CD14-positive monocyte (primary cell): Measurements from ENCODE around the gene REV3L. TPM values are rescaled to one million over a fixed set of nuclear protein-coding genes. Genes with fewer than 3 reads are reported as not detected.

Source experiments
- DNase-seq, 3 donors: peaks; one replicate each; pipeline ENCODE4 v3.0.0-alpha.2; 2011 to 2022
- H2AFZ ChIP-seq: 2 replicates; pipeline ENCODE4 v1.6.0; 2012; ENCODE audit warnings: mild to moderate bottlenecking, low read depth, low read length, inconsistent platforms; ENCODE audit not compliant: insufficient read depth, poor library complexity, severe bottlenecking
- H3K27ac ChIP-seq, 2 donors: 1 replicate in 1 of 2; 2 replicates in 1 of 2; pipeline ENCODE4 v1.5.1; 2012 to 2013; ENCODE audit warnings: low read length in 2 of 2, control low read depth in 1 of 2, inconsistent platforms in 1 of 2, low read depth in 1 of 2, mild to moderate bottlenecking in 1 of 2
- H3K27me3 ChIP-seq, 2 donors: one replicate each; pipeline versions ENCODE4 v1.6.0 to v1.6.1; 2011 to 2013; ENCODE audit warnings: low read length in 2 of 2; ENCODE audit not compliant: control insufficient read depth in 2 of 2, insufficient read depth in 2 of 2
- H3K36me3 ChIP-seq, 2 donors: replicated peaks in 1 of 2; 1 replicate in 1 of 2; 2 replicates in 1 of 2; pipeline versions ENCODE4 v1.5.1 to v1.6.1; 2012 to 2013; ENCODE audit warnings: low read length in 2 of 2, control low read depth in 1 of 2, inconsistent platforms in 1 of 2, mild to moderate bottlenecking in 1 of 2; ENCODE audit not compliant: insufficient read depth in 2 of 2, control insufficient read depth in 1 of 2
- H3K4me1 ChIP-seq, 2 donors: 1 replicate in 1 of 2; 2 replicates in 1 of 2; pipeline versions ENCODE4 v1.5.1 to v1.6.1; 2012 to 2013; ENCODE audit warnings: low read length in 2 of 2, control low read depth in 1 of 2, inconsistent platforms in 1 of 2, mild to moderate bottlenecking in 1 of 2, moderate library complexity in 1 of 2; ENCODE audit not compliant: insufficient read depth in 2 of 2, control insufficient read depth in 1 of 2
- H3K4me2 ChIP-seq: replicated peaks from 2 replicates; pipeline ENCODE3; 2012; ENCODE audit warnings: low read length, moderate library complexity, mild to moderate bottlenecking; ENCODE audit not compliant: poor library complexity, severe bottlenecking; ENCODE audit errors: extremely low read depth
- H3K4me3 ChIP-seq, 3 experiments: fragments of 200-600 bp in 1 of 3; sonication (generic) in 1 of 3; replicated peaks in 1 of 3; 1 replicate in 2 of 3; 2 replicates in 1 of 3; pipeline ENCODE4 v1.5.1; 2011 to 2013; ENCODE audit warnings: low read length in 3 of 3, mild to moderate bottlenecking in 3 of 3, control low read depth in 2 of 3, low read depth in 2 of 3, inconsistent platforms in 1 of 3, moderate library complexity in 1 of 3
- H3K79me2 ChIP-seq: 2 replicates; pipeline ENCODE4 v1.6.0; 2012; ENCODE audit warnings: mild to moderate bottlenecking, control low read depth, inconsistent platforms, low read length, moderate library complexity; ENCODE audit not compliant: insufficient read depth
- H3K9ac ChIP-seq: 2 replicates; pipeline ENCODE4 v1.6.0; 2017; ENCODE audit warnings: low read length, mild to moderate bottlenecking; ENCODE audit not compliant: insufficient read depth, poor library complexity, severe bottlenecking
- H3K9me3 ChIP-seq, 2 donors: replicated peaks in 1 of 2; 1 replicate in 1 of 2; 2 replicates in 1 of 2; pipeline versions ENCODE4 v1.5.1 to v1.6.1; 2012 to 2013; ENCODE audit warnings: low read length in 2 of 2, control low read depth in 1 of 2; ENCODE audit not compliant: control insufficient read depth in 1 of 2, insufficient read depth in 1 of 2
- H4K20me1 ChIP-seq: 2 replicates; pipeline ENCODE4 v1.6.0; 2012; ENCODE audit warnings: mild to moderate bottlenecking, low read length, control low read depth, moderate library complexity; ENCODE audit not compliant: insufficient read depth
- H3K27ac Mint-ChIP-seq, 7 donors: one replicate each; pipeline ENCODE4 v1.8.0; 2020; ENCODE audit warnings: mild to moderate bottlenecking in 7 of 7, mixed read lengths in 7 of 7, moderate library complexity in 6 of 7, inconsistent platforms in 2 of 7
- H3K27me3 Mint-ChIP-seq, 3 donors: one replicate each; pipeline ENCODE4 v1.8.0; 2021 to 2022; ENCODE audit warnings: low read depth in 3 of 3, mild to moderate bottlenecking in 3 of 3, mixed read lengths in 3 of 3, moderate library complexity in 3 of 3, inconsistent platforms in 1 of 3
- H3K36me3 Mint-ChIP-seq, 2 donors: one replicate each; pipeline ENCODE4 v1.8.0; 2020; ENCODE audit warnings: mixed read lengths in 2 of 2, inconsistent platforms in 1 of 2, mild to moderate bottlenecking in 1 of 2
- H3K4me1 Mint-ChIP-seq: one replicate; pipeline ENCODE4 v1.8.0; 2020; ENCODE audit warnings: mild to moderate bottlenecking, mixed read lengths
- H3K4me3 Mint-ChIP-seq, 2 donors: one replicate each; pipeline ENCODE4 v1.8.0; 2020; ENCODE audit warnings: mild to moderate bottlenecking in 2 of 2, mixed read lengths in 2 of 2, moderate library complexity in 1 of 2
- H3K9me3 Mint-ChIP-seq, 7 donors: one replicate each; pipeline ENCODE4 v1.8.0; 2020 to 2022; ENCODE audit warnings: mixed read lengths in 7 of 7, mild to moderate bottlenecking in 6 of 7, moderate library complexity in 6 of 7, inconsistent platforms in 2 of 7
- whole genome bisulfite sequencing: methylation state at CpG from one replicate; pipeline ENCODE4 v1.1.5; 2013; ENCODE audit warnings: missing lambda C conversion rate; ENCODE audit not compliant: insufficient coverage; 5-methylcytosine and 5-hydroxymethylcytosine counted together
- intact Hi-C, 2 donors: fragments of 100-400 bp; cut with micrococcal nuclease; formaldehyde crosslinking; loops; one replicate each; pipeline versions ENCODE4 v1.15.0 to v1.15.1; 2023
- polyA plus RNA-seq, 3 donors: library from polyadenylated mRNA; depleted of rRNA in 1 of 3; unstranded in 2 of 3; stranded (reverse) in 1 of 3; fragments of 300-500 nt in 2 of 3; fragments of >200 nt in 1 of 3; fragmentation: Illumina TruSeq in 2 of 3; gene quantifications; 1 replicate in 2 of 3; 2 replicates in 1 of 3; pipeline ENCODE4 v1.2.3, GENCODE V29; 2012 to 2021
- TF ChIP-seq, protein P1 (sequence below): fragments of 200-600 bp; IDR thresholded peaks from one replicate; pipeline ENCODE4 v1.8.0; 2022; ENCODE audit warnings: antibody characterized with exemption, mild to moderate bottlenecking

Gene REV3L
- polyA plus RNA-seq, 3 donors = 3.4 to 5.7 (median 4.9) TPM

DNA sequence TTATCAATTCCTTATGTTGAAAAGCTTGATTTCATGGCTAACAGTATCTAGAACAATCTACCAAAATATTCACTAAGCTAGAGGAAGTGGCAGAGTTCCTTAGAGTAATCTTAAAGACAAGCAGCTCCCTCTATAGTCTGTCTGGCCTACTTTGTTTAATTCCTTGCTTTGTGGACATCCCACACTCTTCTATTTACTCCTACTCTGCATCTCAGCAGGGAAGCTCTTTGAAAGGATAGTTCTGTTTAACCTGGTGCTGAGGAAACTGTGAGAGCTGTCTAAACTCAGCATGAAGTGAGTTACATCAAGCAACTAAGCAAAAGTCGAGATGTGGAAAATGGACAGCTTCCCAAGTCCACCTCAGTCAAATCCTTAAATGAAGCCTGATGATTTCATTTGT is 4.3 kb downstream of the REV3L start:
- Mint-ChIP-seq H3K27me3 (no peaks in the 10 kb centered on the region), H3K27ac (peak overlapping the region in 1 of 7 donors; percentile 66), H3K4me1 (peaks cover 24% of the 10 kb centered on the region), H3K36me3 (no peaks in the 10 kb centered on the region), H3K9me3 (no peaks in the 10 kb centered on the region), H3K4me3 (peak overlapping the region in 1 of 2 donors; percentile 18)
- TF ChIP-seq, protein P1, sequence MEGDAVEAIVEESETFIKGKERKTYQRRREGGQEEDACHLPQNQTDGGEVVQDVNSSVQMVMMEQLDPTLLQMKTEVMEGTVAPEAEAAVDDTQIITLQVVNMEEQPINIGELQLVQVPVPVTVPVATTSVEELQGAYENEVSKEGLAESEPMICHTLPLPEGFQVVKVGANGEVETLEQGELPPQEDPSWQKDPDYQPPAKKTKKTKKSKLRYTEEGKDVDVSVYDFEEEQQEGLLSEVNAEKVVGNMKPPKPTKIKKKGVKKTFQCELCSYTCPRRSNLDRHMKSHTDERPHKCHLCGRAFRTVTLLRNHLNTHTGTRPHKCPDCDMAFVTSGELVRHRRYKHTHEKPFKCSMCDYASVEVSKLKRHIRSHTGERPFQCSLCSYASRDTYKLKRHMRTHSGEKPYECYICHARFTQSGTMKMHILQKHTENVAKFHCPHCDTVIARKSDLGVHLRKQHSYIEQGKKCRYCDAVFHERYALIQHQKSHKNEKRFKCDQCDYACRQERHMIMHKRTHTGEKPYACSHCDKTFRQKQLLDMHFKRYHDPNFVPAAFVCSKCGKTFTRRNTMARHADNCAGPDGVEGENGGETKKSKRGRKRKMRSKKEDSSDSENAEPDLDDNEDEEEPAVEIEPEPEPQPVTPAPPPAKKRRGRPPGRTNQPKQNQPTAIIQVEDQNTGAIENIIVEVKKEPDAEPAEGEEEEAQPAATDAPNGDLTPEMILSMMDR = peak; percentile 73
- Histone ChIP-seq H3K9me3 (no peaks in the 10 kb centered on the region), H3K4me3 (no peak overlapping the region), H3K4me1 (peaks cover 10 to 21% of the 10 kb centered on the region in 2 donors), H3K36me3 (no peaks in the 10 kb centered on the region), H3K9ac (no peak overlapping the region), H3K27me3 (no peaks in the 10 kb centered on the region), H3K4me2 (no peak overlapping the region), H3K79me2 (peaks cover 72% of the 10 kb centered on the region), H2AFZ (no peak overlapping the region), H3K27ac (no peak overlapping the region), H4K20me1 (peaks cover 35% of the 10 kb centered on the region)
- intact Hi-C loops = loop anchor here in 1 of 2 donors (5.0 kb wide), 1 partner anchor 236 kb away; no protein-coding TSS in a partner anchor
- WGBS = 60% methylated on average over 1 of the region's 1 CpG
- DNase-seq = peak; percentile 34 to 69 (median 53)

GRCh38 chr6:111478064-111478476 is 4.9 kb downstream of the REV3L start:
- Histone ChIP-seq H3K27ac (no peak overlapping the region), H3K4me1 (peaks cover 10 to 21% of the 10 kb centered on the region in 2 donors), H4K20me1 (peaks cover 35% of the 10 kb centered on the region), H2AFZ (no peak overlapping the region), H3K4me2 (no peak overlapping the region), H3K9ac (no peak overlapping the region), H3K36me3 (no peaks in the 10 kb centered on the region), H3K79me2 (peaks cover 74% of the 10 kb centered on the region), H3K4me3 (no peak overlapping the region), H3K27me3 (no peaks in the 10 kb centered on the region), H3K9me3 (no peaks in the 10 kb centered on the region)
- intact Hi-C loops = loop anchor here in 1 of 2 donors (5.0 kb wide), 1 partner anchor 236 kb away; no protein-coding TSS in a partner anchor
- DNase-seq = peak in 2 of 3 donors; percentile 15 to 35
- no peaks in the 10 kb centered on the region for H3K9me3 Mint-ChIP-seq
- peak overlapping the region in 2 of 7 donors; percentile 8 to 20 for H3K27ac Mint-ChIP-seq
- TF ChIP-seq, protein P1 = no peak
- no peak overlapping the region for H3K4me3 Mint-ChIP-seq
- no peaks in the 10 kb centered on the region for H3K27me3 Mint-ChIP-seq
- peaks cover 24% of the 10 kb centered on the region for H3K4me1 Mint-ChIP-seq
- H3K36me3 Mint-ChIP-seq = no peaks in the 10 kb centered on the region
- WGBS = 0% methylated on average over 1 of the region's 3 CpGs
